Measurements from ENCODE around the gene SKI.
"Not testable (repeated sequence)": the region's sequence is repeated elsewhere in the genome, so short reads cannot be mapped to it uniquely, and the experiment has no call there.

SKI gene

DNA sequence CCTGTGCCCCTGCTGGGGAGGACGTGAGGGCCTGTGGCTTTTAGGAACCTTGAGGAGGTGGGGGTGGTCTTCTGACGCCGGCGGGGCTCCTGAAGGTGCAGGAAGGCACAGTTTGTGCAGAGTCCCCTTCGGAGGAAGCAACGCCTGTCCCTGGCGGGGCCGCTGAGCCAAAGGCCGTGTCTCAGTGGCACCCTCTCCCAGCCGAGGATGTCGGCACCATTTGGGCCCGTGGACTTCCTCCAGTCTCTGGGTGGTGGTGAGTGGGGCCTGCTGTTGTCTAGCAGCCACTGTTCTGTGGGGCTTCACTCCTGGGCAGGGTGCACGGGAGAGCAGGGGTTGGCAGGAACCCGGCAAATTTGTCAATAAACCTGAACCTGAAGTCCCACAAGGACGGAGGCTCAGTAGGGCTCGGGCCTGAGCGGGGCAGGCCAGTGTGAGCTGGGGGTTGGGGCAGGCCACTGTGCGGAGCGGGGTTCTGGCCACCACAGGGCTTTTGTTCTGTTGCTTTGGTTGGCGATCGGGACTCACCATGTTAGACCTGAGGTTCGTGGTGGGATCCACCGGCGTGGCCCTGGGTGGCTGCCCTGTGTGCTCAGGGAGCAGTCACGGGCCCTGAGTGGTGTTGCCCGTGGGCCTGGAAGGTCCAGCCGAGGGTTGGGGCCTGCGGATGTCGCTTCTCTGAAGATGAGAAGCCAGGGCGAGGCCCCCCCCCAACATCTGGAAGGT is 64.8 kb downstream of the SKI start:
- ChIA-PET POLR2A (interaction anchor here (0.8 to 5.4 kb wide), 5 partner anchors 7 to 89 kb away, joined by 3 to 80 read pairs (median 9); no protein-coding TSS in a partner anchor), CTCF (interaction anchor here (1.0 to 5.4 kb wide), 8 partner anchors 7 to 89 kb away, joined by 3 to 31 read pairs (median 5); no protein-coding TSS in a partner anchor)

DNA sequence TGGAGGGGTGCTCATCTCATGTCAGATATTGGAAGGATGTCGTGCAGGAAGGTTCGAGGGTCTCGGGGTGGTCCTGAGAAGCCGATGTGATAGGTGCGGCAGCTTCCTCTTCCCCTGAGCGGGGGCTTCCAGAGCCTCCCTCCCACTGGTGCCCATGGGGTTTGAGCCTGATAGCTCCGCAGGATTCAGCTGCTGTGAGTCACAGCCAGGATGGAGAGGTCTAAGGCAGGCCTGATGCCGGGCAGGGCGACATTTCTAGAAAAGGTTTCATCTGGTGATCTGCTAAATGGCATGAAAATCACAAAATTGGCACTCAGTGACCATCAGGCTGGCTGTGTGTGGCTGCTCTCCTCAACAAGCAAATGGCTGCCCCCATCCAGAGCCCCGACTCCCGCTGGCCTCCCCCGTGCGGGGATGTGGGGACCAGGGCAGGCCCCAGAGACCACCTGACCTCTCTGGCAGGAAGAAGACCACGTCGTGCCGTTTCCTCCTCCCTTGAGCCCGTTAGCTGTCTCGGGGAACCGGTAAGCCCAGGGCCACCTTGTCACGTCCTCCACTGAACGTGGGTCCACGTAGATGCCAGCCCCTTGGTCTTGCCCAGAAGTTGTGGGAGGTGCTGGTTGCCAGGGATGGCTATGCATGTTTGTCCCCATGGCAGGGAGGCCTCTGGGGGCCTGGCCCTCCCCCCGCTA is 66.1 kb downstream of the SKI start:
- 48% methylated on average over 17 of the region's 23 CpGs for WGBS (ENCODE audit: insufficient coverage)
- Histone ChIP-seq H3K4me1 (ENCODE audit: control extremely low read depth in 1 of 4, control insufficient read depth in 4 of 4, insufficient read depth in 4 of 4, low read length in 3 of 4) (peaks cover 6 to 93% (median 82%) of the 10 kb centered on the region in 4 experiments), H3K36me3 (ENCODE audit: control insufficient read depth in 4 of 4, insufficient read depth in 4 of 4, low read length in 3 of 4) (peaks cover 0 to 6% (median 0%) of the 10 kb centered on the region in 4 experiments), H3K9me3 (ENCODE audit: control extremely low read depth in 1 of 5, control insufficient read depth in 4 of 5, insufficient read depth in 2 of 5, low read depth in 1 of 5, low read length in 4 of 5) (no peaks in the 10 kb centered on the region), H3K4me3 (ENCODE audit: control insufficient read depth in 1 of 7, extremely low read depth in 1 of 7, insufficient read depth in 4 of 7, low read depth in 2 of 7, low read length in 6 of 7) (peak overlapping the region in 2 of 7 experiments; percentile 37 to 42), H3K27me3 (replicated peaks in 2 of 5; ENCODE audit: control insufficient read depth in 4 of 5, insufficient read depth in 5 of 5, low read length in 4 of 5) (no peaks in the 10 kb centered on the region), H3K27ac (ENCODE audit: insufficient read depth in 1 of 2, low read depth in 1 of 2, low read length in 2 of 2, poor library complexity in 1 of 2, severe bottlenecking in 2 of 2) (no peak overlapping the region)
- CTCF ChIA-PET, result interaction anchor here (0.5 to 2.8 kb wide), 4 partner anchors 18 to 105 kb away, joined by 3 to 8 read pairs (median 4); no protein-coding TSS in a partner anchor
- POLR2A ChIA-PET, result interaction anchor here (0.8 to 2.2 kb wide), 5 partner anchors 14 to 87 kb away, joined by 3 to 15 read pairs (median 4); no protein-coding TSS in a partner anchor
- DNase-seq, result peak in 2 of 3 donors; percentile 65 to 75

More for the DNA sequence above, 64.8 kb downstream of the SKI start:
- DNase-seq, result no peak
- 86% methylated on average over 26 of the region's 30 CpGs for WGBS (ENCODE audit: insufficient coverage)
- H3K36me3 ChIP-seq (ENCODE audit: control insufficient read depth in 4 of 4, insufficient read depth in 4 of 4, low read length in 3 of 4), result peaks cover 0 to 6% (median 0%) of the 10 kb centered on the region in 4 experiments
- H3K9me3 ChIP-seq (ENCODE audit: control extremely low read depth in 1 of 5, control insufficient read depth in 4 of 5, insufficient read depth in 2 of 5, low read depth in 1 of 5, low read length in 4 of 5), result no peaks in the 10 kb centered on the region
- H3K4me1 ChIP-seq (ENCODE audit: control extremely low read depth in 1 of 4, control insufficient read depth in 4 of 4, insufficient read depth in 4 of 4, low read length in 3 of 4), result peaks cover 10 to 92% (median 81%) of the 10 kb centered on the region in 4 experiments
- no peaks in the 10 kb centered on the region for H3K27me3 ChIP-seq (replicated peaks in 2 of 5; ENCODE audit: control insufficient read depth in 4 of 5, insufficient read depth in 5 of 5, low read length in 4 of 5)
- no peak overlapping the region for H3K27ac ChIP-seq (ENCODE audit: insufficient read depth in 1 of 2, low read depth in 1 of 2, low read length in 2 of 2, poor library complexity in 1 of 2, severe bottlenecking in 2 of 2)
- no peak overlapping the region for H3K4me3 ChIP-seq (ENCODE audit: control insufficient read depth in 1 of 7, extremely low read depth in 1 of 7, insufficient read depth in 4 of 7, low read depth in 2 of 7, low read length in 6 of 7)

DNA sequence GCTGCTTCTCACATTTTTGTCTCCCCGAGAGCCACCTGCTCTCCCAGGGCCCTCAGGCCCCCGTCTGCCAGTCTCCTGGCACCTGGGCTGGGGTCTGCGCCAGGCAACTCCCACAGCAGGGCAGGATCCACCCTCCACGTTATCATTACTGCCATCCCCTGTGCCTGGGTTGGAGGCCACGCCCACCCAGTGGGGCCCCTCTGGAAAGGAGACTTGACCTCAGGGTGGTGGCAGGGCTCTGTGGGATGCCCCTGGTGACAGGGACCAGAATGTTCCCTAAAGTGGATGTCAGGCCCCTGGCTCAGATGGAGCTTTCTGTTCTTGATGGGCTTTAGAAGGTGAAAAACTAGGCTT is 66.6 kb downstream of the SKI start:
- CTCF ChIA-PET, result interaction anchor here (0.5 to 2.8 kb wide), 3 partner anchors 21 to 105 kb away, joined by 3 to 8 read pairs (median 4); no protein-coding TSS in a partner anchor
- POLR2A ChIA-PET, result interaction anchor here (1.0 to 2.2 kb wide), 4 partner anchors 14 to 39 kb away, joined by 4 to 15 read pairs (median 6); no protein-coding TSS in a partner anchor
- H3K9me3 ChIP-seq (ENCODE audit: control extremely low read depth in 1 of 5, control insufficient read depth in 4 of 5, insufficient read depth in 2 of 5, low read depth in 1 of 5, low read length in 4 of 5), result no peaks in the 10 kb centered on the region
- no peak overlapping the region for H3K27ac ChIP-seq (ENCODE audit: insufficient read depth in 1 of 2, low read depth in 1 of 2, low read length in 2 of 2, poor library complexity in 1 of 2, severe bottlenecking in 2 of 2)
- H3K36me3 ChIP-seq (ENCODE audit: control insufficient read depth in 4 of 4, insufficient read depth in 4 of 4, low read length in 3 of 4), result peaks cover 0 to 6% (median 0%) of the 10 kb centered on the region in 4 experiments
- H3K4me1 ChIP-seq (ENCODE audit: control extremely low read depth in 1 of 4, control insufficient read depth in 4 of 4, insufficient read depth in 4 of 4, low read length in 3 of 4), result peaks cover 6 to 93% (median 83%) of the 10 kb centered on the region in 4 experiments
- no peaks in the 10 kb centered on the region for H3K27me3 ChIP-seq (replicated peaks in 2 of 5; ENCODE audit: control insufficient read depth in 4 of 5, insufficient read depth in 5 of 5, low read length in 4 of 5)
- no peak for DNase-seq
- H3K4me3 ChIP-seq (ENCODE audit: control insufficient read depth in 1 of 7, extremely low read depth in 1 of 7, insufficient read depth in 4 of 7, low read depth in 2 of 7, low read length in 6 of 7), result peak overlapping the region in 2 of 7 experiments; percentile 37 to 42
- 55% methylated on average over 4 of the region's 5 CpGs for WGBS (ENCODE audit: insufficient coverage)

- no peak for DNase-seq
- peaks cover 0 to 6% (median 0%) of the 10 kb centered on the region in 4 experiments for H3K36me3 ChIP-seq (ENCODE audit: control insufficient read depth in 4 of 4, insufficient read depth in 4 of 4, low read length in 3 of 4)
- no peaks in the 10 kb centered on the region for H3K9me3 ChIP-seq (ENCODE audit: control extremely low read depth in 1 of 5, control insufficient read depth in 4 of 5, insufficient read depth in 2 of 5, low read depth in 1 of 5, low read length in 4 of 5)
- peaks cover 6 to 93% (median 83%) of the 10 kb centered on the region in 4 experiments for H3K4me1 ChIP-seq (ENCODE audit: control extremely low read depth in 1 of 4, control insufficient read depth in 4 of 4, insufficient read depth in 4 of 4, low read length in 3 of 4)
- no peak overlapping the region for H3K4me3 ChIP-seq (ENCODE audit: control insufficient read depth in 1 of 7, extremely low read depth in 1 of 7, insufficient read depth in 4 of 7, low read depth in 2 of 7, low read length in 6 of 7)
- 96% methylated on average over 11 of the region's 13 CpGs for WGBS (ENCODE audit: insufficient coverage)
- H3K27me3 ChIP-seq (replicated peaks in 2 of 5; ENCODE audit: control insufficient read depth in 4 of 5, insufficient read depth in 5 of 5, low read length in 4 of 5), result no peaks in the 10 kb centered on the region
- no peak overlapping the region for H3K27ac ChIP-seq (ENCODE audit: insufficient read depth in 1 of 2, low read depth in 1 of 2, low read length in 2 of 2, poor library complexity in 1 of 2, severe bottlenecking in 2 of 2)
- ChIA-PET CTCF (interaction anchor here (0.5 to 1.8 kb wide), 2 partner anchors 20 to 95 kb away, joined by 3 to 4 read pairs; no protein-coding TSS in a partner anchor), POLR2A (interaction anchor here (1.0 to 1.3 kb wide), 2 partner anchors 19 to 61 kb away, joined by 3 to 4 read pairs; no protein-coding TSS in a partner anchor)
Observed at GRCh38 chr1:2295526-2295925, 67.4 kb downstream of the SKI start.

GRCh38 chr1:2296211-2296610 is 68.1 kb downstream of the SKI start:
- not testable (repeated sequence) for H3K27ac ChIP-seq (ENCODE audit: insufficient read depth in 1 of 2, low read depth in 1 of 2, low read length in 2 of 2, poor library complexity in 1 of 2, severe bottlenecking in 2 of 2)

DNA sequence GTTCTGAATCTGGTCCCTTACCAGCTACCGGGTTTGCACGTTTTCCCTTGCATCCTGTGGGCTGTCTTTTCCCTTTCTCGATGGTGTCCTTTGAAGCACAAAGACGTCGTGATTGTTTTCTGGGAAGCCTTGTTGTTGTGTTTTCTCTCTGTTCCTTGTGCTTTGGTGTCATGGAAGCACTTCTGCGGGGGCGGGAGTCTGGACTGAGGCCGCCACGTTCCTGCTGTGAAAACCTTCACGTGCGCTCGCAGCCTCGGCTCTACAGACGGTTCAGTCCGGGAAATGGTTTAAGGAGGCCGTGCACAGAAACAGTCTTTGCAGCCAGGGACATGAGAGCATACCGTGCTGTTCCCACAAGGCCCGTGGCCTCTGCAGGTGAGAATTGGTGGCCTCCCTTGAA is 68.5 kb downstream of the SKI start:
- H3K9me3 ChIP-seq (ENCODE audit: control extremely low read depth in 1 of 5, control insufficient read depth in 4 of 5, insufficient read depth in 2 of 5, low read depth in 1 of 5, low read length in 4 of 5), result no peaks in the 10 kb centered on the region
- peaks cover 3 to 93% (median 82%) of the 10 kb centered on the region in 4 experiments for H3K4me1 ChIP-seq (ENCODE audit: control extremely low read depth in 1 of 4, control insufficient read depth in 4 of 4, insufficient read depth in 4 of 4, low read length in 3 of 4)
- no peak overlapping the region for H3K4me3 ChIP-seq (ENCODE audit: control insufficient read depth in 1 of 7, extremely low read depth in 1 of 7, insufficient read depth in 4 of 7, low read depth in 2 of 7, low read length in 6 of 7)
- no peak for DNase-seq
- ChIA-PET CTCF (no interaction called here), POLR2A (interaction anchor here (1.0 kb wide), 1 partner anchor 63 kb away, joined by 3 read pairs; no protein-coding TSS in a partner anchor)
- no peaks in the 10 kb centered on the region for H3K27me3 ChIP-seq (replicated peaks in 2 of 5; ENCODE audit: control insufficient read depth in 4 of 5, insufficient read depth in 5 of 5, low read length in 4 of 5)
- peaks cover 0 to 6% (median 0%) of the 10 kb centered on the region in 4 experiments for H3K36me3 ChIP-seq (ENCODE audit: control insufficient read depth in 4 of 4, insufficient read depth in 4 of 4, low read length in 3 of 4)
- H3K27ac ChIP-seq (ENCODE audit: insufficient read depth in 1 of 2, low read depth in 1 of 2, low read length in 2 of 2, poor library complexity in 1 of 2, severe bottlenecking in 2 of 2), result no peak overlapping the region
- WGBS (ENCODE audit: insufficient coverage), result 97% methylated on average over 18 of the region's 18 CpGs

More at GRCh38 chr1:2296211-2296610, 68.1 kb downstream of the SKI start:
- POLR2A ChIA-PET, result interaction anchor here (1.0 kb wide), 1 partner anchor 62 kb away, joined by 3 read pairs; no protein-coding TSS in a partner anchor
- 99% methylated on average over 9 of the region's 9 CpGs for WGBS (ENCODE audit: insufficient coverage)
- H3K9me3 ChIP-seq (ENCODE audit: control extremely low read depth in 1 of 5, control insufficient read depth in 4 of 5, insufficient read depth in 2 of 5, low read depth in 1 of 5, low read length in 4 of 5); H3K36me3 ChIP-seq (ENCODE audit: control insufficient read depth in 4 of 4, insufficient read depth in 4 of 4, low read length in 3 of 4); H3K27me3 ChIP-seq (replicated peaks in 2 of 5; ENCODE audit: control insufficient read depth in 4 of 5, insufficient read depth in 5 of 5, low read length in 4 of 5); H3K4me3 ChIP-seq (ENCODE audit: control insufficient read depth in 1 of 7, extremely low read depth in 1 of 7, insufficient read depth in 4 of 7, low read depth in 2 of 7, low read length in 6 of 7); CTCF ChIA-PET; DNase-seq: not testable (repeated sequence)
- H3K4me1 ChIP-seq (ENCODE audit: control extremely low read depth in 1 of 4, control insufficient read depth in 4 of 4, insufficient read depth in 4 of 4, low read length in 3 of 4), result peaks cover 4 to 93% (median 82%) of the 10 kb centered on the region in 4 experiments
